ENCODE results near the gene YTHDC1. TPM values are rescaled to one million over a fixed set of nuclear protein-coding genes. Genes with fewer than 3 reads are reported as not detected.

Gene YTHDC1
- total and polyA plus RNA-seq, 12 donors, result 24.6 to 79.6 (median 48.2) TPM

DNA sequence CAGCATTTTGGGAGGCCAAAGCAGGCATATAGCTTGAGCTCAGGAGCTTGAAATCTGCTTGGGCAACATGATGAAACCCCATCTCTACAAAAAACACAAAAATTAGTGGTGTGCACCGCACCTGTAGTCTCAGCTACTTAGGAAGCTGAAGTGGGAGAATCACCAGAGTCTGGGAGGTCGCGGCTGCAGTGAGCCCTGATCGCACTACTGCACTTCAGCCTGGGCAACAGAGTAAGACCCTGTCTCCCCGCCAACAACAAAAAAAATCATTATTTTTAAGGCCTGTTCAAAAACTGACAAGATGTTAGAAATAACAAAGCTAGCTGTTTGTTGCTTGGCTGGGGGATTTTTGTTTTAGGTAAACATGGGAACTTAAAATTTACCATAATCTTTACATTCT, 5.1 kb downstream of the YTHDC1 start:
- 96 to 97% (median 96%) methylated on average over 5 of the region's 5 CpGs for WGBS, 4 donors
- DNase-seq, result no peak
- H3K36me3 ChIP-seq (replicated peaks in 1 of 2), result no peaks in the 10 kb centered on the region
- H3K27me3 ChIP-seq, result no peaks in the 10 kb centered on the region
- no peaks in the 10 kb centered on the region for H3K9me3 ChIP-seq (replicated peaks in 1 of 3)
- intact Hi-C loops (cut with DNase I), result no loop called here
- H3K4me1 ChIP-seq (replicated peaks in 1 of 2), result peaks cover 21 to 91% of the 10 kb centered on the region in 2 donors
- no peak overlapping the region for H3K4me3 ChIP-seq
- TF ChIP-seq, protein P1, sequence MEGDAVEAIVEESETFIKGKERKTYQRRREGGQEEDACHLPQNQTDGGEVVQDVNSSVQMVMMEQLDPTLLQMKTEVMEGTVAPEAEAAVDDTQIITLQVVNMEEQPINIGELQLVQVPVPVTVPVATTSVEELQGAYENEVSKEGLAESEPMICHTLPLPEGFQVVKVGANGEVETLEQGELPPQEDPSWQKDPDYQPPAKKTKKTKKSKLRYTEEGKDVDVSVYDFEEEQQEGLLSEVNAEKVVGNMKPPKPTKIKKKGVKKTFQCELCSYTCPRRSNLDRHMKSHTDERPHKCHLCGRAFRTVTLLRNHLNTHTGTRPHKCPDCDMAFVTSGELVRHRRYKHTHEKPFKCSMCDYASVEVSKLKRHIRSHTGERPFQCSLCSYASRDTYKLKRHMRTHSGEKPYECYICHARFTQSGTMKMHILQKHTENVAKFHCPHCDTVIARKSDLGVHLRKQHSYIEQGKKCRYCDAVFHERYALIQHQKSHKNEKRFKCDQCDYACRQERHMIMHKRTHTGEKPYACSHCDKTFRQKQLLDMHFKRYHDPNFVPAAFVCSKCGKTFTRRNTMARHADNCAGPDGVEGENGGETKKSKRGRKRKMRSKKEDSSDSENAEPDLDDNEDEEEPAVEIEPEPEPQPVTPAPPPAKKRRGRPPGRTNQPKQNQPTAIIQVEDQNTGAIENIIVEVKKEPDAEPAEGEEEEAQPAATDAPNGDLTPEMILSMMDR (IDR thresholded peaks at IDR 0.05), result no peak
- no peak for TF ChIP-seq POLR2A (IDR thresholded peaks at IDR 0.05)
- H3K27ac ChIP-seq, result no peak overlapping the region

DNA sequence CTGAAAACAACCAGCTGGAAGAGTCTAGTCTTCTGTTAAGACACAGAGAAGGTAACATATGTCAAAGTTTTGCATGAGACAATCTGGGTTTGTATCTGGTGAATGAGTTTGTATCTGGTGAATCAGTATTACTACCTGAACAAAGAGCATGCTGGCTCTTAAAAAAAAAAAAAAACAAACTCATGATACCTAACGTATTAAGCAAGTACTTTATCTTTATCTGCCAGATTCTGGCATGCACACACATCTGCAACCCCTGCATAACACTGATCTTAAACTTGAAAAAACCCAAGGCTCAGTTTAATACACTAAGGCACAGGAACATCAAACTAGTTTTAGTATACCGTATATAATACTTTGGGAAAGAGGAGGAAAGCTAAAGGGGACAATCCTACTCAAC, 5.8 kb downstream of the YTHDC1 start:
- Histone ChIP-seq H3K36me3 (replicated peaks in 1 of 2) (no peaks in the 10 kb centered on the region), H3K27me3 (no peaks in the 10 kb centered on the region), H3K4me1 (replicated peaks in 1 of 2) (peaks cover 26 to 98% of the 10 kb centered on the region in 2 donors), H3K9me3 (replicated peaks in 1 of 3) (no peaks in the 10 kb centered on the region), H3K27ac (no peak overlapping the region), H3K4me3 (no peak overlapping the region)
- TF ChIP-seq, protein P1 (IDR thresholded peaks at IDR 0.05), result no peak
- no peak for TF ChIP-seq POLR2A (IDR thresholded peaks at IDR 0.05)
- DNase-seq, result no peak
- intact Hi-C loops (cut with DNase I), result no loop called here
- 33 to 45% (median 41%) methylated on average over 2 of the region's 2 CpGs for WGBS, 4 donors

DNA sequence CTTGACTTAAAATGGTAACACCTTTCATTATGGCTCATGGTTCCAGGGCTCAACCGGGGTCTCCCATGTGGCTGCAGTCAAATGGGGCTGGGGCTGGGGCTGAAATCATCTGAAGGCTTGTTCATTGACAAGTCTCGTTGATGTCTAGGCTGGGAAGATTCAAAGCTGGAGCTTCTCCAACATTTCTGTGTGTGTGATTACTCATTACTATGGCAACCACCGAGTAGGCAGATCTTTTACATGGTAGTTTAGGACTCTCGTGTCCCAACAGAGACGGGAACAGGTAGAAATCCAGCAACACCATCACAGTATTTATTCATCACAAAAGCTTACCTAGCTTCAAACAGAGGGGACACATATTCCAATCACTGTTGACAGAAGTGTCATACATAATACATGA, 7.8 kb downstream of the YTHDC1 start:
- Histone ChIP-seq H3K36me3 (replicated peaks in 1 of 2) (peaks cover 0 to 4% of the 10 kb centered on the region in 2 donors), H3K4me1 (replicated peaks in 1 of 2) (peaks cover 19 to 88% of the 10 kb centered on the region in 2 donors), H3K27ac (no peak overlapping the region), H3K27me3 (no peaks in the 10 kb centered on the region), H3K4me3 (no peak overlapping the region), H3K9me3 (replicated peaks in 1 of 3) (no peaks in the 10 kb centered on the region)
- 26 to 45% (median 31%) methylated on average over 4 to 5 of the region's 5 CpGs for WGBS, 4 donors
- intact Hi-C loops (cut with DNase I), result no loop called here
- no peak for TF ChIP-seq POLR2A (IDR thresholded peaks at IDR 0.05)
- TF ChIP-seq, protein P1 (IDR thresholded peaks at IDR 0.05), result no peak
- peak; percentile 31 to 66 (median 46) for DNase-seq

- H3K4me3 ChIP-seq, result no peak overlapping the region
- no peaks in the 10 kb centered on the region for H3K27me3 ChIP-seq
- intact Hi-C loops (cut with DNase I), result no loop called here
- DNase-seq, result peak in 3 of 7 donors; percentile 26 to 44 (median 32)
- no peaks in the 10 kb centered on the region for H3K9me3 ChIP-seq (replicated peaks in 1 of 3)
- TF ChIP-seq POLR2A (IDR thresholded peaks at IDR 0.05), result no peak
- TF ChIP-seq, protein P1 (IDR thresholded peaks at IDR 0.05), result no peak
- peaks cover 13 to 66% of the 10 kb centered on the region in 2 donors for H3K4me1 ChIP-seq (replicated peaks in 1 of 2)
- WGBS, 4 donors, result 72 to 82% (median 73%) methylated on average over 3 of the region's 3 CpGs
- H3K36me3 ChIP-seq (replicated peaks in 1 of 2), result peaks cover 0 to 22% of the 10 kb centered on the region in 2 donors
- H3K27ac ChIP-seq, result no peak overlapping the region
Measured at GRCh38 chr4:68338625-68339024, 11.3 kb downstream of the YTHDC1 start.
